GM18519 (cell line): ENCODE measurements around the gene ZNF583.

ENCODE experiments used
- ATAC-seq: cut with Tn5 transposase; IDR thresholded peaks from one replicate; pipeline ENCODE4 v1.9.1; 2021; ENCODE audit warnings: mild to moderate bottlenecking, moderate library complexity; ENCODE audit not compliant: unreplicated experiment, low FRiP score

Gene ZNF583

DNA sequence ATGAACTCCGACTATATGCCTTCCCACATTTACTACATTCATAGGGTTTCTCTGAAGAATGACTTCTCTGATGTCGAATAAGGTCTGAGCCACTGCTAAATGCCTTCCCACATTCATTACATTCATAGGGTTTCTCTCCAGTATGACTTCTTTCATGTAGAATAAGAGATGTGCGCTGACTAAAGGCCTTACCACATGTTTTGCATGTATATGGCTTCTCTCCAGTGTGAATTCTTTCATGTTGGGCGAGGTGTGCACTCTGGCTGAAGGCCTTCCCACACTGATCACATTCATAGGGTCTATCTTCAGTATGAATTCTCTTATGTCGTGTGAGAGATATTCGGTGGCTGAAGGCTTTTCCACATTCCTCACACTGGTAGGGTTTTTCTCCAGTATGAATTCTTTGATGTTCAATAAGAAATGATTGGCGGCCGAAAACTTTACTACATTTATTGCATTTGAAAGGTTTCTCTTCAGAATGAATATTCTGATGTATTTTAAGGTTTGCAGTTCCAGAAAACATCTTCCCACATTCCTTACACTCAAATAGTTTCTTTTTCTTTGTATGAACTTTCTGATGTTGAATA lies 37.2 kb downstream of the ZNF583 start:
- ATAC-seq = no peak

DNA sequence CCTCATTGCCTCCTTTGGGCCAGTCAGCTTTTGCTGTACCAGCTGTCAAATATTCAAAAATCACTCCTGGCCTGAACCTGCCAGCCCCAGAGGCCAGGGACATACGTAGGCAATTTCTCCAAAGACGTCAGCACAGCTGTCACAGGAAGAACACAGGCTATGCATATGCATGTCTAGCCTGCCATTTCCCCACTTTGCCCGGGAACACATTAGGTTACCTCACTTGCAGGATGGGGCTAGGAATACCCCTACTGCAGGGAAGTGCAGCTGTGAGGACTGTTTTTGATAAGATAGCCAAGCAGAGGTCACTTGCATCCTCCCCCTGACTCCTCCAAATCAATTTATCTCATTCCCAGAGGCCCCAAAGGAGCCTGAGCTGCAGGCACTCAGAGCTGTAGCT lies 70.2 kb downstream of the ZNF583 start:
- no peak for ATAC-seq

DNA sequence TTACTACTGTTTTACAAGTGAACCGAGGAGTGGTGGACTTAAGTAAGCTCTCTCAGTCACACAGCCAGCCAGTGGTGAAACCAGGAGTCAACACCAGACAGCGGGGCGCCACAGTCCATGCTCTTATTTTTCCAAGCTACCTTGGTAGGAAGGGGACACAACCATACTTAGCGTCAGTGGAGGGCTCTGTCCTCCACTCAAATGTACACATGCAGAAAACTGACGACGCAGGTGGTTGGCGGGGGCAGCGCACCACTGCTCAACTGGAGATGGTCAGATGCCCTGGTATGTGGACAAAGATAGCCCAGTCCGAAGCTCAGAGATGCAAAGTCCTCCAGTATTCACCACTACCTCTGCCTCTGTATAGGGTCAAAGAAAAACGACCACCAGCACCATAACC lies 72.0 kb downstream of the ZNF583 start:
- no peak for ATAC-seq
